ENCODE data around the gene CBX7.

Gene CBX7

GRCh38 chr22:39149915-39150847 is 2.3 kb downstream of the CBX7 start:
- no peak overlapping the region for H3K4me3 ChIP-seq (ENCODE audit: low read depth, low read length)
- no peaks in the 10 kb centered on the region for H3K9me3 ChIP-seq (ENCODE audit: control insufficient read depth, low read length)
- peaks cover 3% of the 10 kb centered on the region for H3K4me1 ChIP-seq
- H3K27me3 ChIP-seq (ENCODE audit: control insufficient read depth, insufficient read depth, low read length), result no peaks in the 10 kb centered on the region
- H3K27ac ChIP-seq, result no peak overlapping the region
- H3K9ac ChIP-seq, result no peak overlapping the region
- no peaks in the 10 kb centered on the region for H3K36me3 ChIP-seq (ENCODE audit: control insufficient read depth, insufficient read depth, low read length)
- no peaks in the 10 kb centered on the region for H3K79me2 ChIP-seq
- no peak overlapping the region for H3K4me2 ChIP-seq (ENCODE audit: low read length)
- H2AFZ ChIP-seq, result no peak overlapping the region
- TF ChIP-seq CTCF (IDR thresholded peaks at IDR 0.05), result no peak

- H3K36me3 ChIP-seq (ENCODE audit: control insufficient read depth, insufficient read depth, low read length), result no peaks in the 10 kb centered on the region
- TF ChIP-seq CTCF (IDR thresholded peaks at IDR 0.05), result no peak
- H3K9me3 ChIP-seq (ENCODE audit: control insufficient read depth, low read length), result no peaks in the 10 kb centered on the region
- H3K4me3 ChIP-seq (ENCODE audit: low read depth, low read length), result no peak overlapping the region
- no peak overlapping the region for H3K4me2 ChIP-seq (ENCODE audit: low read length)
- H3K4me1 ChIP-seq, result peaks cover 3% of the 10 kb centered on the region
- H2AFZ ChIP-seq, result no peak overlapping the region
- H3K9ac ChIP-seq, result no peak overlapping the region
- H3K79me2 ChIP-seq, result no peaks in the 10 kb centered on the region
- H3K27me3 ChIP-seq (ENCODE audit: control insufficient read depth, insufficient read depth, low read length), result no peaks in the 10 kb centered on the region
- H3K27ac ChIP-seq, result no peak overlapping the region
Measured at GRCh38 chr22:39148727-39149535, 3.5 kb downstream of the CBX7 start.

- Histone ChIP-seq H3K4me2 (ENCODE audit: low read length) (no peak overlapping the region), H2AFZ (no peak overlapping the region), H3K9me3 (ENCODE audit: control insufficient read depth, low read length) (no peaks in the 10 kb centered on the region), H3K4me3 (ENCODE audit: low read depth, low read length) (no peak overlapping the region), H3K4me1 (peaks cover 3% of the 10 kb centered on the region), H3K9ac (no peak overlapping the region), H3K27me3 (ENCODE audit: control insufficient read depth, insufficient read depth, low read length) (no peaks in the 10 kb centered on the region), H3K79me2 (no peaks in the 10 kb centered on the region), H3K27ac (no peak overlapping the region), H3K36me3 (ENCODE audit: control insufficient read depth, insufficient read depth, low read length) (no peaks in the 10 kb centered on the region)
- TF ChIP-seq CTCF (IDR thresholded peaks at IDR 0.05), result no peak
Measured at GRCh38 chr22:39148026-39148726, 4.3 kb downstream of the CBX7 start.

- no peak overlapping the region for H3K4me2 ChIP-seq (ENCODE audit: low read length)
- H3K27me3 ChIP-seq (ENCODE audit: control insufficient read depth, insufficient read depth, low read length), result no peaks in the 10 kb centered on the region
- no peaks in the 10 kb centered on the region for H3K9me3 ChIP-seq (ENCODE audit: control insufficient read depth, low read length)
- H3K9ac ChIP-seq, result no peak overlapping the region
- H3K4me1 ChIP-seq, result peaks cover 3% of the 10 kb centered on the region
- no peak overlapping the region for H3K27ac ChIP-seq
- H3K4me3 ChIP-seq (ENCODE audit: low read depth, low read length), result no peak overlapping the region
- no peak for TF ChIP-seq CTCF (IDR thresholded peaks at IDR 0.05)
- H3K36me3 ChIP-seq (ENCODE audit: control insufficient read depth, insufficient read depth, low read length), result no peaks in the 10 kb centered on the region
- H3K79me2 ChIP-seq, result no peaks in the 10 kb centered on the region
- H2AFZ ChIP-seq, result no peak overlapping the region
Measured at GRCh38 chr22:39147335-39148025, 5.0 kb downstream of the CBX7 start.
